Forelimb muscle (tissue), 1 donor: Measurements from ENCODE around the gene COL15A1. TPM values are rescaled to one million over a fixed set of nuclear protein-coding genes. Genes with fewer than 3 reads are reported as not detected.
"Not testable (repeated sequence)": the region's sequence is repeated elsewhere in the genome, so short reads cannot be mapped to it uniquely, and the experiment has no call there.

Experiments
- DNase-seq: peaks from one replicate; pipeline ENCODE4 v3.0.0-alpha.2; 2013; ENCODE audit warnings: low read depth
- polyA plus RNA-seq: library from polyadenylated mRNA; unstranded; fragments of 120-200 nt; gene quantifications from one replicate; pipeline ENCODE4 v1.2.1, GENCODE V29; 2013; ENCODE audit not compliant: insufficient read length

Gene COL15A1
- polyA plus RNA-seq, 1 donor = 172 TPM

- DNase-seq = no peak
Measured at GRCh38 chr9:98994172-98995058, 50.7 kb downstream of the COL15A1 start.

- DNase-seq = no peak
Measured at GRCh38 chr9:98995059-98995671, 51.5 kb downstream of the COL15A1 start.

GRCh38 chr9:98995971-98996504 lies 52.3 kb downstream of the COL15A1 start:
- DNase-seq = no peak

- DNase-seq = no peak
Measured at GRCh38 chr9:98997604-98998003, 53.9 kb downstream of the COL15A1 start.

- no peak for DNase-seq
Measured at GRCh38 chr9:98998441-98999151, 54.9 kb downstream of the COL15A1 start.

- DNase-seq = no peak
Measured at GRCh38 chr9:98999152-98999525, 55.4 kb downstream of the COL15A1 start.

- no peak for DNase-seq
Measured at GRCh38 chr9:99000476-99001395, 57.0 kb downstream of the COL15A1 start.

GRCh38 chr9:99001892-99002291 lies 58.2 kb downstream of the COL15A1 start:
- DNase-seq = no peak

GRCh38 chr9:99002706-99003105 lies 59.0 kb downstream of the COL15A1 start:
- no peak for DNase-seq

GRCh38 chr9:99003308-99003707 lies 59.6 kb downstream of the COL15A1 start:
- DNase-seq = no peak

GRCh38 chr9:99004115-99004514 lies 60.4 kb downstream of the COL15A1 start:
- DNase-seq = no peak

GRCh38 chr9:99004717-99005460 lies 61.2 kb downstream of the COL15A1 start:
- no peak for DNase-seq

- no peak for DNase-seq
Measured at GRCh38 chr9:99005651-99006050, 61.9 kb downstream of the COL15A1 start.

GRCh38 chr9:99006511-99006910 lies 62.8 kb downstream of the COL15A1 start:
- DNase-seq = no peak

- no peak for DNase-seq
Measured at GRCh38 chr9:99006979-99007378, 63.3 kb downstream of the COL15A1 start.

GRCh38 chr9:99008203-99008602 lies 64.5 kb downstream of the COL15A1 start:
- no peak for DNase-seq

GRCh38 chr9:99010393-99010792 lies 66.7 kb downstream of the COL15A1 start:
- not testable (repeated sequence) for DNase-seq

GRCh38 chr9:99011161-99011709 lies 67.5 kb downstream of the COL15A1 start:
- no peak for DNase-seq

GRCh38 chr9:99012957-99013512 lies 69.3 kb downstream of the COL15A1 start:
- no peak for DNase-seq

- DNase-seq = no peak
Measured at GRCh38 chr9:99013550-99013949, 69.8 kb downstream of the COL15A1 start.
